ENCODE data around the gene TRPC1. TPM values are rescaled to one million over a fixed set of nuclear protein-coding genes. Genes with fewer than 3 reads are reported as not detected.

Gene TRPC1
- total RNA-seq, 4 donors from 2014 or later = 0.75 to 11.7 (median 4.6) TPM

- 70 to 75% methylated on average over 8 to 9 of the region's 9 CpGs for WGBS, 2 donors (ENCODE audit: low coverage in 1 of 2)
- H3K36me3 ChIP-seq = no peaks in the 10 kb centered on the region
- no peaks in the 10 kb centered on the region for H3K9me3 ChIP-seq
- H3K27me3 ChIP-seq = no peaks in the 10 kb centered on the region
- DNase-seq = no peak
- H3K4me3 ChIP-seq = no peak overlapping the region
- intact Hi-C loops (cut with DNase I; ENCODE audit: low total_unique reads) = no loop called here
- in situ Hi-C loops (cut with MboI; ENCODE audit: low pct_ligation_motif_present in 1 of 4, low pct_unique_long_range_greater_than_20kb in 1 of 4, low sequenced_read_pairs in 3 of 4) = no loop called here
- TF ChIP-seq EP300 (IDR thresholded peaks at IDR 0.05; ENCODE audit: low read depth) = no peak
- TF ChIP-seq POLR2AphosphoS5 (IDR thresholded peaks at IDR 0.05) = no peak
- no peak for TF ChIP-seq POLR2A (IDR thresholded peaks at IDR 0.05)
- TF ChIP-seq CTCF (IDR thresholded peaks at IDR 0.05) = no peak
- no peaks in the 10 kb centered on the region for H3K4me1 ChIP-seq
- H3K27ac ChIP-seq = no peak overlapping the region
Observed at GRCh38 chr3:142808103-142808917, 84.5 kb downstream of the TRPC1 start.

DNA sequence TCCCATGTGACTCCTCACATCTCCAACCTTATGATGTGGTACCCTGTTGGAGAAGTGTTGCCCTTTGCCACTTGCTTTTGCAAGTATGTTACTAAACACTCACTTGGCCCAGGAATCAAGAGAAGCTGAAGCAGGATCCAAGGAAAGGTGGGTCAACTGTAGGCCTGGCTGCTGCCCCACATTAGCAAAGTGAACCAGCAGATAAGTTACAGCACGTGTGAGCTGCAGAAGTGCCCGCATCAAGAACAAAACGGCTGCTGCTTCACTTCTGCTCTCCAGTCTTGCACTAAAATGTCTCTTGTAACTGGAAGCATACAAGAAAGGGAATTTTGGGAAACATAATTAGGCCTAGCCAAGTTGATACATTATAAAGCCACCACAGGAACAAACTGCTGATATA is 85.4 kb downstream of the TRPC1 start:
- DNase-seq = no peak
- Histone ChIP-seq H3K4me1 (no peaks in the 10 kb centered on the region), H3K4me3 (no peak overlapping the region), H3K27ac (no peak overlapping the region), H3K27me3 (peaks cover 6% of the 10 kb centered on the region), H3K36me3 (no peaks in the 10 kb centered on the region), H3K9me3 (no peaks in the 10 kb centered on the region)
- no peak for TF ChIP-seq EP300 (IDR thresholded peaks at IDR 0.05; ENCODE audit: low read depth)
- TF ChIP-seq CTCF (IDR thresholded peaks at IDR 0.05) = no peak
- no peak for TF ChIP-seq POLR2A (IDR thresholded peaks at IDR 0.05)
- TF ChIP-seq POLR2AphosphoS5 (IDR thresholded peaks at IDR 0.05) = no peak
- intact Hi-C loops (cut with DNase I; ENCODE audit: low total_unique reads) (no loop called here), in situ Hi-C loops (cut with MboI; ENCODE audit: low pct_ligation_motif_present in 1 of 4, low pct_unique_long_range_greater_than_20kb in 1 of 4, low sequenced_read_pairs in 3 of 4) (no loop called here)
- 88% methylated on average over 3 of the region's 3 CpGs; no CpG with 5 or more reads in 1 of the 2 donors for WGBS, 2 donors (ENCODE audit: low coverage in 1 of 2)

DNA sequence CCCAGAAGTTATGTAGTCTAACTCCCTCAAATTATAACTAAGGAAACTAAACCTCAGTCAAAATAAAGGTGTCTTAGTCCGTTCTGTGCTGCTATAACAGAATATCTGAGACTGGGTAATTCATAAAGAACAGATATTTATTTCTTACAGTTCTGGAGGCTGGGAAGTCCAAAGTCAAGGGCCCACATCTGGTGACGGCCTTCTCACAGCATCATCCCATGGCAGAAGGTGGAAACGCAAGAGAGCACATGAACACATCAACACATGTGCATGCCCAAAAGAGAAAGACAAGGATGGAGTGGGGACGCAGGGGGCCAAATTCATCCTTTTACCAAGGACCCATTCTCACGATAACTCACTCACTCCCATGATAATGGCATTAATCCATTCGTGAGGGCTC is 92.0 kb downstream of the TRPC1 start:
- H3K27me3 ChIP-seq = peaks cover 6% of the 10 kb centered on the region
- 90 to 91% methylated on average over 6 of the region's 6 CpGs for WGBS, 2 donors (ENCODE audit: low coverage in 1 of 2)
- no peaks in the 10 kb centered on the region for H3K4me1 ChIP-seq
- no peak for DNase-seq
- no peaks in the 10 kb centered on the region for H3K36me3 ChIP-seq
- no peak overlapping the region for H3K4me3 ChIP-seq
- intact Hi-C loops (cut with DNase I; ENCODE audit: low total_unique reads) = loop anchor here (5.0 kb wide), 1 partner anchor 1301 kb away; no protein-coding TSS in a partner anchor
- no peak overlapping the region for H3K27ac ChIP-seq
- no peak for TF ChIP-seq POLR2A (IDR thresholded peaks at IDR 0.05)
- no peak for TF ChIP-seq EP300 (IDR thresholded peaks at IDR 0.05; ENCODE audit: low read depth)
- no peak for TF ChIP-seq CTCF (IDR thresholded peaks at IDR 0.05)
- TF ChIP-seq POLR2AphosphoS5 (IDR thresholded peaks at IDR 0.05) = no peak
- no peaks in the 10 kb centered on the region for H3K9me3 ChIP-seq
- in situ Hi-C loops (cut with MboI; ENCODE audit: low pct_ligation_motif_present in 1 of 4, low pct_unique_long_range_greater_than_20kb in 1 of 4, low sequenced_read_pairs in 3 of 4) = no loop called here

DNA sequence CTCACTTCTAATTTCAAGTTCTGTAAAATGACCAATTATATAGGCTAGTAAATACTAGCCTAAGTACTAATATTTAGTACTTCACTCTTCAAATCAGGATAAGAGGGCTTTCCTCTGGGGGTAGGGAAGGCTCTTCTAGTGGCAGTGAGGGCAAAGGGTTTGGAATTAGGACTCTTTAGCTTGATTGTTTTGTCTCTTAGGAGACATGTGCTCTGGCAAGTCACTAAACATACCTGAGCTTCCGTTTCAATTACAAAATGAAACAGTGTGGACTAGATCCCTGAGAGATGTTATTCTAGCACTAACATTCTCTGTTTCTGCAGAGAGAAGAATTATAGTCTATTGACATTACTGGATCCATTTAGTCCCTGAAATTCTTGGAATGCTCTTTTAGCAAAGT is 93.5 kb downstream of the TRPC1 start:
- no peak for TF ChIP-seq CTCF (IDR thresholded peaks at IDR 0.05)
- TF ChIP-seq EP300 (IDR thresholded peaks at IDR 0.05; ENCODE audit: low read depth) = no peak
- TF ChIP-seq POLR2AphosphoS5 (IDR thresholded peaks at IDR 0.05) = no peak
- TF ChIP-seq POLR2A (IDR thresholded peaks at IDR 0.05) = no peak
- DNase-seq = no peak
- Histone ChIP-seq H3K4me1 (no peaks in the 10 kb centered on the region), H3K27me3 (peaks cover 6% of the 10 kb centered on the region), H3K4me3 (no peak overlapping the region), H3K9me3 (no peaks in the 10 kb centered on the region), H3K36me3 (no peaks in the 10 kb centered on the region), H3K27ac (no peak overlapping the region)
- in situ Hi-C loops (cut with MboI; ENCODE audit: low pct_ligation_motif_present in 1 of 4, low pct_unique_long_range_greater_than_20kb in 1 of 4, low sequenced_read_pairs in 3 of 4) = no loop called here
- WGBS, 2 donors (ENCODE audit: low coverage in 1 of 2) = 48% methylated on average over 1 of the region's 1 CpG; no CpG with 5 or more reads in 1 of the 2 donors
- intact Hi-C loops (cut with DNase I; ENCODE audit: low total_unique reads) = loop anchor here (5.0 kb wide), 1 partner anchor 1300 kb away; no protein-coding TSS in a partner anchor
